H7 (cell line): ENCODE measurements around the gene HSPA1A. TPM values are rescaled to one million over a fixed set of nuclear protein-coding genes. Genes with fewer than 3 reads are reported as not detected.
A peak's percentile ranks its signal among the peaks of the same experiment; 100 is the strongest.
"Not testable (repeated sequence)": the region's sequence is repeated elsewhere in the genome, so short reads cannot be mapped to it uniquely, and the experiment has no call there.

Source experiments
- DNase-seq: peaks from one replicate; pipeline ENCODE4 v3.0.0; 2012
- H3K27me3 ChIP-seq: 2 replicates; pipeline ENCODE4 v1.6.0; 2011; ENCODE audit warnings: mild to moderate bottlenecking, low read length; ENCODE audit not compliant: control insufficient read depth, insufficient read depth
- H3K36me3 ChIP-seq: replicated peaks from 2 replicates; pipeline ENCODE4 v1.5.1; 2011; ENCODE audit warnings: low read length; ENCODE audit not compliant: control insufficient read depth, insufficient read depth
- H3K4me3 ChIP-seq: 2 replicates; pipeline ENCODE4 v1.5.1; 2011; ENCODE audit warnings: low read depth, mild to moderate bottlenecking, control low read depth, low read length, moderate library complexity; ENCODE audit not compliant: insufficient read depth
- total RNA-seq: library from RNA; depleted of rRNA; stranded (reverse); fragments of >200 nt; shearing (Covaris generic); gene quantifications from 2 replicates; pipeline ENCODE4 v1.2.3, GENCODE V29; 2014

HSPA1A gene
- total RNA-seq, 1 experiment from 2014 or later, result 58.5 TPM

- Histone ChIP-seq H3K36me3 (peaks cover 13% of the 10 kb centered on the region), H3K4me3 (no peak overlapping the region), H3K27me3 (no peaks in the 10 kb centered on the region)
- peak; percentile 25 for DNase-seq
Observed at GRCh38 chr6:31777667-31778050, 37.7 kb upstream of the HSPA1A start.

DNA sequence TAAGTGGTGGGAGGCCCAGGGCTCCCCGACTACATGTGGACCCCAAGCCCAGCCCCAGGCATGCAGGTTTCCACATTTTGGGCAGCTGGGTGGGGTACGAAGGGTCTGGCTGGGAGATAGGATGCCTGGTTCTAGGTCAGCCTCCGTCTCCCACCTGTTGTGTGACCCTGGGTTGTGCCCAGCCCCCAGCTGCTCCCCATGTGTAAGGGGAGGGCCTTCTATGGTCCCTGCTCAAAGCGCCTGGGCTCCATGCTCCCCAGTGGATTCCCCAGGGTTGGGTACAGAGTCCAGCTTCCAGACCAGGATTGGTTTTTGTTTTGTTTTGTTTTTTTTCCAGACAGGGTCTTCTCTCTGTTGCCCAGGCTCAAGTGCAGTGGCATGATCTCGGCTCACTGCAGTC lies 37.1 kb upstream of the HSPA1A start:
- Histone ChIP-seq H3K27me3 (no peaks in the 10 kb centered on the region), H3K4me3 (no peak overlapping the region), H3K36me3 (peaks cover 13% of the 10 kb centered on the region)
- no peak for DNase-seq

GRCh38 chr6:31778999-31779885 lies 36.1 kb upstream of the HSPA1A start:
- DNase-seq, result no peak
- H3K27me3 ChIP-seq, result no peaks in the 10 kb centered on the region
- peaks cover 17% of the 10 kb centered on the region for H3K36me3 ChIP-seq
- no peak overlapping the region for H3K4me3 ChIP-seq

- no peak for DNase-seq
- H3K27me3 ChIP-seq, result no peaks in the 10 kb centered on the region
- no peak overlapping the region for H3K4me3 ChIP-seq
- peaks cover 22% of the 10 kb centered on the region for H3K36me3 ChIP-seq
Observed at GRCh38 chr6:31779908-31780307, 35.4 kb upstream of the HSPA1A start.

GRCh38 chr6:31780507-31781243 lies 34.7 kb upstream of the HSPA1A start:
- Histone ChIP-seq H3K36me3 (peaks cover 28% of the 10 kb centered on the region), H3K4me3 (no peak overlapping the region), H3K27me3 (no peaks in the 10 kb centered on the region)
- peak; percentile 39 for DNase-seq

DNA sequence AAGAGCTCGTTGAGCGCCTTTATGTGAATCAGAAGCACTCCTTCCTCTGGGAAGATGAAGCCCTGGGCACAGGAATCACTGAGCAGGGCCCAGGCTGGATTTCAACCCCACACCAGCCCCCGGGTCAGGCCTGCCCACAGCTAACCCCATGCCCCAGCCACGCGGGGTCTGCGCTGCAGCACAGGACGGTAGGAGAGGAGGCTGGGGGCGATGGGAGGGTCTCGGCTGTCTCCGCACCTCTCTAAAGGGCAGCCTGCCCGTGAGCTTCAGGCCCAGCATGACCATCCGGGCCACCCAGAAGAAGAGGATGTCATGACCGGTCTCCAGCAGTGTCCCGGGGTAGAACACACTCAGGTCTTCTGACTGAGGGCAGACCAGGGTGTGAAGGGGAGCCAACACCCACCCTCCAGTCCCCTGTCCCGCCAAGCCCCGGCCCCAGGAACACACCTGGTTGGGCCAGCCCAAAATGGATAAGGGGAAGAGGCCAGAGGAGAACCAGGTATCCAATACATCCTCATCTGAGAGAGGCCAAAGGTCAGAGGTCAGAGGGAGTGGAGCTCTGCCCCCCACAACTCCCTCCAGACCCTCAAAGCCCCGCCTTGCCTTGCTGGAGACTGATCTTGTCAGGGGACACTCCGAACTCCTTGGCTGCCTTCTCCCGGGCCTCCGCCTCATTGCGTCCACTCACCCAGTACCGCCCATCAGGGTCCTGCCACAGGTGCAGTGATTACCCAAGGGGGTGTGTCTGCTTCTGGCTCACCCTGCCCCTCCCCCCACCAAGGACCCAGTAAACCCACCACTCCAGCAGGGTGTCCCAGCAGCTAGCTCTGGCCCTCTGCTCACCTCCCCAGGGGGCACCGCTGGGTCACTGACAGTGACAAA lies 33.9 kb upstream of the HSPA1A start:
- Histone ChIP-seq H3K27me3 (no peaks in the 10 kb centered on the region), H3K4me3 (no peak overlapping the region), H3K36me3 (peaks cover 28% of the 10 kb centered on the region)
- DNase-seq, result no peak

DNA sequence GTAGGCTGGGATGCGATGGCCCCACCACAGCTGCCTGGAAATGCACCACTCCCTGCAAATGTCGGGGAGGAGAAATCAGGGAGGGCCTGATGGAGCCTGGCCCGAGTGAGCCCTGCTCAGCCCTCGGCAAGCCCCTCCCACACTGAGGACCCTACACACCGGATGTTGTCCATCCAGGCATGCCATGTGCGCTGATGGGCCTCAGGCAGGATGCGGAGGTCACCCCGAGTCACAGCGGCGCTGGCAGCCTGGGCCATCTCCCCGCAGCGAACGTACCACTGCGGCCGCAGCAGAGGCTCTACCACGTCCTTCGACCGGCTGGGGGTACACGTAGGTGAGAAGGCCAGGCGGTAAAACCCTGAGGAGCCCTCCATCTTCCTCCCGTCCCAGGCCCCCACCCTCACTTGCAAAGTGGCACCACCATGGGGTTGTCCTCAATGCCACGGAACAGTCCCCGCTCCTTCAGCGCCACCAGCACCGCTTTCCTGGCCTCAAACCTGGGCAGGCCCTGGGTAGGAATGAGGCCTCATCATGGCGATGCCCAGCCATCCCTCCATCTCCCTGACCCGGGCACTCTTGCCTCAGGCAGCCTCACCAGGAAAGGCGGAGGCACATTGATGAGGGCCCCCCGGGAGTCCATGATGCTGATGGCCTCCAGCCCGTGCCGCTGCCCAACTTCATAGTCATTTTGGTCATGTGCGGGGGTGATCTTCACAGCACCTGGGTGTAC lies 33.1 kb upstream of the HSPA1A start:
- Histone ChIP-seq H3K36me3 (peaks cover 28% of the 10 kb centered on the region), H3K27me3 (no peaks in the 10 kb centered on the region), H3K4me3 (no peak overlapping the region)
- no peak for DNase-seq

- Histone ChIP-seq H3K4me3 (no peak overlapping the region), H3K36me3 (peaks cover 29% of the 10 kb centered on the region), H3K27me3 (no peaks in the 10 kb centered on the region)
- DNase-seq, result peak; percentile 16
Observed at GRCh38 chr6:31784098-31784925, 31.0 kb upstream of the HSPA1A start.

DNA sequence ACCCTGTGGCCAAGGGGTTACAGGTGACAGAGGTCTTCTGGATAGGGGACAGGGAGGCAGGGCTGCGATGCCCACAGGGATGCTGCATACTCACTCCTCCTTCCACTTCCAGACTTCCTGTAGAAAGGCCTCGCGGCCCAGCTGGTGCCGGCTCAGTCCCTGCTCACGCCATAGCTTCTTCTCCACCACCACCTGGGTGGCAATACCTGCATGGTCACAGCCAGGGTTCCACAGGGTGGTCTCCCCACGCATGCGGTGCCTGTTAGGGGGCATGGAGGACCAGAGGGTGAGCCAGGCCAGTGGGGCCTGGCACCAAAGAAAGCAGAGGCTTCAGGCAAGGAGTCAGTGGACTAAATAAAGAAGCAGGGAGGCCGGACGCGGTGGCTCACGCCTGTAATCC lies 29.9 kb upstream of the HSPA1A start:
- Histone ChIP-seq H3K4me3 (no peak overlapping the region), H3K36me3 (peaks cover 26% of the 10 kb centered on the region), H3K27me3 (no peaks in the 10 kb centered on the region)
- peak; percentile 13 for DNase-seq

- Histone ChIP-seq H3K27me3 (no peaks in the 10 kb centered on the region), H3K36me3 (peaks cover 16% of the 10 kb centered on the region), H3K4me3 (no peak overlapping the region)
- DNase-seq, result peak; percentile 94
Observed at GRCh38 chr6:31791324-31792089, 23.8 kb upstream of the HSPA1A start.

- Histone ChIP-seq H3K27me3 (no peaks in the 10 kb centered on the region), H3K4me3 (no peak overlapping the region), H3K36me3 (peaks cover 18% of the 10 kb centered on the region)
- no peak for DNase-seq
Observed at GRCh38 chr6:31792090-31792374, 23.3 kb upstream of the HSPA1A start.

DNA sequence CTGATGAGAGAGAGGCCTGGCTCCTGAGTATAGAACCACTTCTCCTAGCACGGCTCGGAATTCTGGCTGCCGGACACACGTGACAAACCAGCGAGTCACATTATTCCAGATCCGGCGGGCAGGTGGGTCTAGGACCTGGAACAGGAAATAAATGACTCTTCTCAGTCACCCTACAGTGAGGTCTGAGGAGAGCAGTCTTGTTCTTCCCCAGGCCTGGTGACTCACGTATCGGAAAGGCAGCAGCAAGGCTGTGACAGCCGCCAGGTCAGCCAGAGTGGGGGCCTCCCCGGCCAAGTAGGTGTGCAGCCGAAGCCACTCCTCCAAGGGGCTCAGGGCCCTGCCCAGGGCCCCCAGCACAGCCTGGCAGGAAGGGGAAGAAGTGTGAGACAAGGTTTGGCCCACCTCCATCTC lies 22.6 kb upstream of the HSPA1A start:
- no peaks in the 10 kb centered on the region for H3K27me3 ChIP-seq
- no peak for DNase-seq
- H3K36me3 ChIP-seq, result peaks cover 18% of the 10 kb centered on the region
- H3K4me3 ChIP-seq, result no peak overlapping the region

GRCh38 chr6:31793927-31794245 lies 21.5 kb upstream of the HSPA1A start:
- not testable (repeated sequence) for H3K4me3 ChIP-seq, DNase-seq, H3K27me3 ChIP-seq
- peaks cover 18% of the 10 kb centered on the region for H3K36me3 ChIP-seq
